Testis (tissue), 2 donors: Measurements from ENCODE around the gene MAN2A2.

Experiments
- POLR2A ChIP-seq: fragments of 450-650 bp; IDR thresholded peaks from one replicate; pipeline ENCODE4 v1.6.1; 2017; ENCODE audit warnings: antibody characterized with exemption, mild to moderate bottlenecking, moderate library complexity
- TF ChIP-seq, protein P1 (sequence below), 3 experiments: fragments of 450-650 bp in 2 of 3; fragments of 200-600 bp in 1 of 3; sonication (generic) in 1 of 3; IDR thresholded peaks; one replicate each; pipeline ENCODE4 v1.5.1; 2016 to 2019; ENCODE audit warnings: antibody characterized with exemption in 3 of 3, mild to moderate bottlenecking in 2 of 3, moderate library complexity in 1 of 3

- TF ChIP-seq, protein P1, sequence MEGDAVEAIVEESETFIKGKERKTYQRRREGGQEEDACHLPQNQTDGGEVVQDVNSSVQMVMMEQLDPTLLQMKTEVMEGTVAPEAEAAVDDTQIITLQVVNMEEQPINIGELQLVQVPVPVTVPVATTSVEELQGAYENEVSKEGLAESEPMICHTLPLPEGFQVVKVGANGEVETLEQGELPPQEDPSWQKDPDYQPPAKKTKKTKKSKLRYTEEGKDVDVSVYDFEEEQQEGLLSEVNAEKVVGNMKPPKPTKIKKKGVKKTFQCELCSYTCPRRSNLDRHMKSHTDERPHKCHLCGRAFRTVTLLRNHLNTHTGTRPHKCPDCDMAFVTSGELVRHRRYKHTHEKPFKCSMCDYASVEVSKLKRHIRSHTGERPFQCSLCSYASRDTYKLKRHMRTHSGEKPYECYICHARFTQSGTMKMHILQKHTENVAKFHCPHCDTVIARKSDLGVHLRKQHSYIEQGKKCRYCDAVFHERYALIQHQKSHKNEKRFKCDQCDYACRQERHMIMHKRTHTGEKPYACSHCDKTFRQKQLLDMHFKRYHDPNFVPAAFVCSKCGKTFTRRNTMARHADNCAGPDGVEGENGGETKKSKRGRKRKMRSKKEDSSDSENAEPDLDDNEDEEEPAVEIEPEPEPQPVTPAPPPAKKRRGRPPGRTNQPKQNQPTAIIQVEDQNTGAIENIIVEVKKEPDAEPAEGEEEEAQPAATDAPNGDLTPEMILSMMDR (IDR thresholded peaks at IDR 0.05): no peak
- no peak for TF ChIP-seq POLR2A
These were observed 12.3 kb upstream of the MAN2A2 start for GRCh38 chr15:90890839-90891238.
